ENCODE data around the gene ACVRL1.

The ACVRL1 gene

GRCh38 chr12:51915951-51916350 lies 8.6 kb downstream of the ACVRL1 start:
- H3K4me3 Mint-ChIP-seq = no peak overlapping the region
- H3K36me3 Mint-ChIP-seq = no peaks in the 10 kb centered on the region
- no peaks in the 10 kb centered on the region for H3K27me3 Mint-ChIP-seq
- no peaks in the 10 kb centered on the region for H3K4me1 Mint-ChIP-seq
- H3K9me3 Mint-ChIP-seq = no peaks in the 10 kb centered on the region
- no peak overlapping the region for H3K27ac Mint-ChIP-seq

GRCh38 chr12:51917041-51917590 lies 9.8 kb downstream of the ACVRL1 start:
- H3K4me1 Mint-ChIP-seq = no peaks in the 10 kb centered on the region
- H3K36me3 Mint-ChIP-seq = no peaks in the 10 kb centered on the region
- H3K4me3 Mint-ChIP-seq = no peak overlapping the region
- no peaks in the 10 kb centered on the region for H3K27me3 Mint-ChIP-seq
- H3K9me3 Mint-ChIP-seq = no peaks in the 10 kb centered on the region
- H3K27ac Mint-ChIP-seq = no peak overlapping the region

DNA sequence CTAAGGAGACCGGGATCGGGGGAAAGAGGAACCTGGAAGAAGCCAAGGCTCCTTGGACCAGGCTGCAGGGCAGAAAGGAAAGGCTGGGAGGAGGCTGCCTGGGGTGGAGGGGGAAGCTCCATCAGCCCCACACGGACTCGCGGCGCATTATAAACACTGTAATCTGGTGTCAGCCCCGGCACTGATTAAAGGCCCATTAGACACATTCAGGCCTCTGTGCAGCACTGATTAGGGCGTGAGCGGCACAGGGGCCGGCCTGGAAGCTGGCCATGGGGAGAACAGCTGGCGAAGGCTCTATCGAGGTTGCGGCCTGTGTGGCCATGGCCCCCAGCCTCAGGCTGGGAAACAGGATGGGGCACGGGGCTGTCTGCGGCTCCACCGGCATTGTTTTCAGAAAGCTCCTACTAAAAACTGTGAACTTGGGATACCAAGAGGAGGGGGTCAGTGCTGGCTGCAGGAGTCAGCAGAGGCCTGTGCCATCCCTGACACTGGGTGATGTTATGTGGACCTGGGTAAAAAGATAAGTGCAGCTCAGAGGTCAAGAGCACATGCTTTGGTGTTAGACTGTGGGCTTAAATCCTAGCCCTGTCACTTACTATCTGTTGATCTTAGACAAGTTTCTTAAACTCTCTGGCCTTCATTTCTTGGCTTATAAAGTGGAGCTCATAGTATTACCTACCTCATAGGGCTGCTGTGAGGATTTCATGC lies 10.6 kb downstream of the ACVRL1 start:
- H3K9me3 Mint-ChIP-seq = no peaks in the 10 kb centered on the region

GRCh38 chr12:51920046-51920445 lies 12.7 kb downstream of the ACVRL1 start:
- H3K4me1 Mint-ChIP-seq = peaks cover 9% of the 10 kb centered on the region
- H3K27me3 Mint-ChIP-seq = peaks cover 1% of the 10 kb centered on the region

More for the DNA sequence above, 10.6 kb downstream of the ACVRL1 start:
- Mint-ChIP-seq H3K4me3 (no peak overlapping the region), H3K4me1 (peaks cover 2% of the 10 kb centered on the region), H3K36me3 (no peaks in the 10 kb centered on the region), H3K27me3 (no peaks in the 10 kb centered on the region), H3K27ac (no peak overlapping the region)

GRCh38 chr12:51921017-51921725 lies 13.9 kb downstream of the ACVRL1 start:
- Mint-ChIP-seq H3K36me3 (no peaks in the 10 kb centered on the region), H3K4me1 (peaks cover 12% of the 10 kb centered on the region), H3K9me3 (no peaks in the 10 kb centered on the region), H3K4me3 (no peak overlapping the region), H3K27me3 (peaks cover 1% of the 10 kb centered on the region), H3K27ac (no peak overlapping the region)

More at GRCh38 chr12:51920046-51920445, 12.7 kb downstream of the ACVRL1 start:
- H3K36me3 Mint-ChIP-seq = no peaks in the 10 kb centered on the region
- H3K27ac Mint-ChIP-seq = no peak overlapping the region
- H3K4me3 Mint-ChIP-seq = no peak overlapping the region
- H3K9me3 Mint-ChIP-seq = no peaks in the 10 kb centered on the region

DNA sequence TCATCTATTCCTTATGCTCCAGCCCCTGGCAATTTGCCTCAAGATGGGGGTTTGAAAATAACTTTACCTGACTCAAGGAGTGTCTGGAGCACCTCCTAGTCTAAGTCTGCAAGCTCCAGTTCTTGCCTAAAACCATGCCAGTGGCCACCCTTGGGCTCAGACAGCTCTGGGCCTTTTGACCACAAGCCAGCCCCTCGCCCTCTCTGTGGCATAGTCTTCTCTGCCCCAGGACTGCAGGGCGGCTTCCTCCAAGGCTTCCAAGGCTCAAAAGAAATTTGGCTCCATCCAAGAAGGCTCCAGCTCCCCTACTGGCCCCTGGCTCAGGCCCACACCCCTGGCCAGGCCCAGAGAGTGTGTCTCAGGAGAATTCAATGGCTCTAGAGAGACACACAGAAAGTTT lies 14.8 kb downstream of the ACVRL1 start:
- Mint-ChIP-seq H3K27ac (no peak overlapping the region), H3K4me3 (no peak overlapping the region), H3K27me3 (peaks cover 1% of the 10 kb centered on the region), H3K36me3 (no peaks in the 10 kb centered on the region), H3K9me3 (no peaks in the 10 kb centered on the region), H3K4me1 (peaks cover 12% of the 10 kb centered on the region)

GRCh38 chr12:51922762-51923505 lies 15.6 kb downstream of the ACVRL1 start:
- Mint-ChIP-seq H3K4me1 (peaks cover 12% of the 10 kb centered on the region), H3K9me3 (no peaks in the 10 kb centered on the region), H3K4me3 (no peak overlapping the region), H3K36me3 (no peaks in the 10 kb centered on the region), H3K27ac (no peak overlapping the region), H3K27me3 (peaks cover 1% of the 10 kb centered on the region)

DNA sequence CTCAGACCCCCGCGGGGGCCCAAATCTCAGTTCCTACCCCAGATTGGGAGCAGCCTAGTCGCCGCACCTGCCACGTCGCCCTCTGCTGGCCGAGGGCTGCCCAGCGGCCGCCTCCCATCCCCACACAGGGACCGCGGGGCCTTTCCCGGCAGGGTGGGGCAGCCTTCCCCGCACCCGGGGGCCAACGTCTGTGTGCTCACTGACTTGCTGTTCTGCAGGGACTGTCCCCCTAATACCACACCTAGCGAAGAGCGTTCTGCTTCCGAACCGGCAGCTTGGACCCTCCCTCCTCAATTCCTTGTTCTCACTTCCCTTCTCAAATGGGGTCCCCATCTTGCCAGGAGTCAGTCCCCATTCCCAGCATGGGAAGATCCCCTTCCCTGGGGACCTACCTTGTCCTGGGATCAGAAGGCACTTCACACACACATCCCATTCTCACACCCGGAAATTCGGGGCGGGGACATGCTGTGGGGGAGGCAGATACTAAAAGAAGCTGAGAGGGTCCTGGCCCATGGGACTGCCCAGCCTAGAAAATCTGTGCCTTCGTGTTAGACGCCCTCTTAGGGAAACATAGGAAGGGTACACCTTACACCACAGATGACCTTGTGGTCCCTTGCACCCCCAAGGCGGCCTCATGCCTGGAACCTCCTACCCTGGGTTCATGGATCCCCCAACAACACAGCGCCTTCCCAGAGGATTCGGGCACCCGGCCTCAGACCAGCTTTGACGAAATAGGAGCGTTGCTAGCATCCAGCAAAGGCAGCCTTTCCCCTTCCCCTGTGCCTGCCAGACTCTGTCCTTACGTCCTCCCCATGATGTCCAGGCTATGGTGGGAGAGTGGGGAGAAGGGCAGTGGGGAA lies 16.4 kb downstream of the ACVRL1 start:
- Mint-ChIP-seq H3K9me3 (no peaks in the 10 kb centered on the region), H3K27me3 (peaks cover 1% of the 10 kb centered on the region), H3K36me3 (no peaks in the 10 kb centered on the region), H3K4me3 (no peak overlapping the region), H3K4me1 (peaks cover 12% of the 10 kb centered on the region), H3K27ac (peak overlapping the region; percentile 30)

DNA sequence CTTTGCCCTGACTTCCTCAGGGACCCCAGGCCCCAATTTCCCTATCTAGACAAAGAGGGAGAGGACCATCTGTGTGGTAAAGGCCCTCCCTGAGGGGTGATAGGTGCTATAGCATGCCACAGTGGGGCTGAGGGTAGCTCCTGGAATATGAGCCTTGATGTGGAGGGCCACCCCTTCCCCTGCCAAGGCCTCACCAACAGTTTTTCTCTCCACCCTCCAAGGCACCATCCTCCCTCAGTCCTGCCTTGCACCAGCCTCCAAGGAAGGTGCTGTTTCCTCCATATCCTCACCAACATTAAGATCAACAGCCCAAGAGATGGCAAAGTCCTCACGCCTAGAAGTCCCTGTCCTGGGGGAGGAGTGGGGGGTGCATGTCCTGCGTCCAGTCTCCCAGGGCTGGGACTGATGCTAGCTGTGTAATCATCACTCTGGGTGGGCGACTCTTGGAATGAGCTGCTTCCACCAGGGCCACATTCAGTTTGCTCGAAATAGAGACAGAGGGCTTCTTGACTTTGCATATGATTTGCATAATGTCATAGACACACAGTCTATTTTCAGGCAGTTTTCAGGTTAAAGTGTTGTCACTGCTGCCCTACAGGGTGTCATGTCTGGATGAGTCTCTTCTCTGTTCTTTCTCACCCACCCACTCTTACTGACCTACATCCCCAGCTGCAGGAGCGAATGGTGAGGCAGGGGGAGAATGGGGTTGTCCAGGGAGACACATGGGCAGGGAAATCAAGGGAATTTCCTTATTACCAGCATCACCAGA lies 17.4 kb downstream of the ACVRL1 start:
- H3K27ac Mint-ChIP-seq = no peak overlapping the region

GRCh38 chr12:51925346-51926063 lies 18.2 kb downstream of the ACVRL1 start:
- Mint-ChIP-seq H3K4me1 (peaks cover 12% of the 10 kb centered on the region), H3K27ac (no peak overlapping the region), H3K9me3 (no peaks in the 10 kb centered on the region), H3K4me3 (no peak overlapping the region), H3K27me3 (peaks cover 1% of the 10 kb centered on the region), H3K36me3 (no peaks in the 10 kb centered on the region)

More for the DNA sequence above, 17.4 kb downstream of the ACVRL1 start:
- Mint-ChIP-seq H3K36me3 (no peaks in the 10 kb centered on the region), H3K27me3 (peaks cover 1% of the 10 kb centered on the region), H3K4me1 (peaks cover 12% of the 10 kb centered on the region), H3K9me3 (no peaks in the 10 kb centered on the region), H3K4me3 (no peak overlapping the region)

GRCh38 chr12:51926064-51926632 lies 18.8 kb downstream of the ACVRL1 start:
- H3K27ac Mint-ChIP-seq = no peak overlapping the region
- H3K4me1 Mint-ChIP-seq = peaks cover 12% of the 10 kb centered on the region
- no peaks in the 10 kb centered on the region for H3K36me3 Mint-ChIP-seq
- no peak overlapping the region for H3K4me3 Mint-ChIP-seq
- no peaks in the 10 kb centered on the region for H3K9me3 Mint-ChIP-seq
- peaks cover 1% of the 10 kb centered on the region for H3K27me3 Mint-ChIP-seq

- no peak overlapping the region for H3K4me3 Mint-ChIP-seq
- no peaks in the 10 kb centered on the region for H3K9me3 Mint-ChIP-seq
- no peak overlapping the region for H3K27ac Mint-ChIP-seq
- H3K36me3 Mint-ChIP-seq = no peaks in the 10 kb centered on the region
- H3K4me1 Mint-ChIP-seq = peaks cover 12% of the 10 kb centered on the region
- peaks cover 1% of the 10 kb centered on the region for H3K27me3 Mint-ChIP-seq
Measured at GRCh38 chr12:51926718-51927117, 19.4 kb downstream of the ACVRL1 start.

GRCh38 chr12:51932218-51933076 lies 25.1 kb downstream of the ACVRL1 start:
- Mint-ChIP-seq H3K36me3 (no peaks in the 10 kb centered on the region), H3K27ac (no peak overlapping the region), H3K4me1 (no peaks in the 10 kb centered on the region)

More at GRCh38 chr12:51932218-51933076, 25.1 kb downstream of the ACVRL1 start:
- H3K4me3 Mint-ChIP-seq = no peak overlapping the region
- no peaks in the 10 kb centered on the region for H3K9me3 Mint-ChIP-seq
- no peaks in the 10 kb centered on the region for H3K27me3 Mint-ChIP-seq
